ENCODE results near the gene FYN. TPM values are rescaled to one million over a fixed set of nuclear protein-coding genes. Genes with fewer than 3 reads are reported as not detected.

The FYN gene
- total and polyA plus RNA-seq, 9 of the 15 experiments (the other 6 are each of a cell fraction or from before 2014, with no cell fraction given), result 2.9 to 22.1 (median 11.4) TPM

GRCh38 chr6:111843347-111844147, 29.7 kb downstream of the FYN start (continued):
- peak in 1 of 2 experiments; percentile 74; a peak in 2 of 4 replicates for TF ChIP-seq TEAD1 (CRISPR knock-in tag; IDR thresholded peaks at IDR 0.05)
- TF ChIP-seq ZBTB2 (IDR thresholded peaks at IDR 0.05), result peak; percentile 79; the same call in 1 of the 2 replicates
- TF ChIP-seq ZNF395 (CRISPR knock-in tag; IDR thresholded peaks at IDR 0.05), result peak; percentile 42; the same call in 1 of the 2 replicates
- peak; percentile 79 for TF ChIP-seq FOSL1 (tag; conservative IDR thresholded peaks at IDR 0.05)
- peak; percentile 28; the same call in 1 of the 2 replicates for TF ChIP-seq MAFG (tag; conservative IDR thresholded peaks at IDR 0.05)
- TF ChIP-seq ZEB2 (IDR thresholded peaks at IDR 0.05), result 0 out of 2 replicates have a peak, but pooled peaks have one; percentile 26
- TF ChIP-seq SMAD3 (CRISPR knock-in tag; conservative IDR thresholded peaks at IDR 0.05), result 0 out of 2 replicates have a peak, but pooled peaks have one; percentile 46
- no peak for TF ChIP-seq KDM5B (IDR thresholded peaks at IDR 0.05; ENCODE audit: insufficient replicate concordance, low read depth, low read length)
- peak; percentile 42; the same call in 1 of the 2 replicates for TF ChIP-seq ZBTB12 (CRISPR knock-in tag; IDR thresholded peaks at IDR 0.05)
- peak; percentile 70; the same call in 1 of the 2 replicates for TF ChIP-seq ZNF589 (CRISPR knock-in tag; IDR thresholded peaks at IDR 0.05; ENCODE audit: low read depth)
- no peak for TF ChIP-seq RHOXF2B (CRISPR knock-in tag; conservative IDR thresholded peaks at IDR 0.05)
- 0 out of 2 replicates have a peak, but pooled peaks have one; percentile 28 for TF ChIP-seq ERF (CRISPR knock-in tag; IDR thresholded peaks at IDR 0.05)
- TF ChIP-seq GATAD2B (IDR thresholded peaks at IDR 0.05; ENCODE audit: borderline replicate concordance), result peak; percentile 44; the same call in 1 of the 2 replicates
- peak; percentile 81 for TF ChIP-seq PML (IDR thresholded peaks at IDR 0.05; ENCODE audit: low read length)
- peak; percentile 49 for TF ChIP-seq CCNT2 (IDR thresholded peaks at IDR 0.05; ENCODE audit: borderline replicate concordance, extremely low read depth, insufficient read length, low read depth, low read length)
- TF ChIP-seq CREB3 (tag; conservative IDR thresholded peaks at IDR 0.05; ENCODE audit: low read depth), result 0 out of 2 replicates have a peak, but pooled peaks have one; percentile 31
- 0 out of 2 replicates have a peak, but pooled peaks have one; percentile 27 for TF ChIP-seq NCOA1 (IDR thresholded peaks at IDR 0.05; ENCODE audit: low read depth)
- TF ChIP-seq USF1 (CRISPR knock-in tag; IDR thresholded peaks at IDR 0.05), result no peak
- TF ChIP-seq ZSCAN29 (IDR thresholded peaks at IDR 0.05), result no peak
- TF ChIP-seq CHD4 (IDR thresholded peaks at IDR 0.05; ENCODE audit: insufficient read depth, insufficient replicate concordance, low read depth, low read length, poor library complexity, severe bottlenecking), result peak; percentile 58

Data from K562 (cell line).